HG03066 (cell line): ENCODE measurements around the gene ARL4D.

Experiments
- ATAC-seq: cut with Tn5 transposase; IDR thresholded peaks from one replicate; pipeline ENCODE4 v1.9.1; 2021; ENCODE audit warnings: low read depth; ENCODE audit not compliant: unreplicated experiment

ARL4D gene

GRCh38 chr17:43449470-43450248 lies 50.9 kb downstream of the ARL4D start:
- no peak for ATAC-seq
